T1000 (cell line): ENCODE results near the gene PES1.
A peak's percentile ranks its signal among the peaks of the same experiment; 100 is the strongest.
"Not testable (repeated sequence)": the region's sequence is repeated elsewhere in the genome, so short reads cannot be mapped to it uniquely, and the experiment has no call there.

Experiments
- DNase-seq: peaks from one replicate; lab custom pipeline; 2025; ENCODE audit warnings: mixed read lengths; lab: John Stamatoyannopoulos, UW

PES1 gene

DNA sequence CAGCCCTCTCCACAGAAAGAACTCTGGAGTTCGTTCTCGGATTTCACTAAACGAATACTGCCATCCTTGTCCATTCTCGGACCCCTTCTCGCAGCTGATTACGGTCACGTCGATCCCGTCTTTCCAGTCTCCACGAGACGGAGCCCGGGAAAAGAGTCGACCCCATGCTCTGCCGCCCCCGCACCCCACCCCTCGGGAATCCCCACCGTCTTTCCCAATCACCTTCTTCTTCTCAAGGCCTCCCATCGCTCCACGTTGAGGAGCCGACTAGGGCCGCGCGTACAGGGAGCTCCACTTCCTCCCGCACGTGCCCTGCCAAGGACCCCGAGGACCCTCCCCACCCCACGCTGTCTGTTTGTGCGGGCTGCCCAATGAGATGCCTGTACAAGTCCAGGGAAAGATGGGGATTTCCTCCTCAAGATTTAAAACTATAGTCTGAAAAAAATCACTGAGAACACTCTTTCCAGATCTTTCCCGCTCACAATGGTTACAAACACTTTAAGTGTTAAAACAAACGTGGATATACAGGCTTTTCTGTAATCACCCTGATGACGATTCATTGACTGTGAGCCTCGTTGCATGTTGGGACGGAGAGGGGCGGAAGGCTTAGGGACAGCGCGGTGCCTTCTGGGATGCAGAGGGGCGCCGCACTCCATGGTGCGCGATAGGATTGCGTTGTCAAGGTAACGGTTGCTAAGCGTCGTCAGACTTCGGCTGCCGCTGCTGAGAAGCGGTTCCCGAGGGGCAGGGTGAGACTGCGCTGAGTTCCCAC is at the start of gene PES1:
TSS of gene PES1 (minus strand) at position 323 of the 772 bp plus-strand sequence. CDS start at position 246, 77 bp downstream.
- DNase-seq, result peak; percentile 91

DNA sequence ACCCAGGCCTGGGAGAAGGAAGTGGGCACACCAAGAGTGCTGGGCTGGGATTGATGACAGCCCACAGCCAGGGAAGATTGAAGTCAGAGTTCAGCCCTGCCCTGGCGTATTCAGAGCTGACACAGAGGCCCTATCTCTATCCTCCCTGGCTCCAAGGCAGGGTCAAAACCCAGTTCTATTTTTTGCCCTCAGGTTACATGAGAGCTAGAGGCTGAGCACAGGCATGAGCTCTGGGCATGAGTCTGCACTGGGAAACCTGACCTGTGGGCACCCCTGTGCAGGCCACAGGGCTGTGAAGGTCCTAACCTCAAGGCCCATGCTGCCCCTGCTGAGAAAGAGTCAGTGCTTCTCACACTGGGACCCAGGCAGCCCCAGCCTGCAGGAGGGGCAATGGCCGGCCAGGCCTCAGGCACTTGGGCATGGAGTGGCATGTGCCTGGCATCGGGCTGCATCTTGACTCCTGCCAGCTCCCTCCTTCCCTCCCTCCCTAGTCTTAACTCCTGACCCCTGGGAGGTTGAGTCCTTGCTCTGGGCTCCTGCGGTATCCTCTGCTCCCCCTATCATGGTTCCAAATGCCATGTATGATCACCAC is 49.2 kb upstream of the PES1 start:
- DNase-seq, result no peak

DNA sequence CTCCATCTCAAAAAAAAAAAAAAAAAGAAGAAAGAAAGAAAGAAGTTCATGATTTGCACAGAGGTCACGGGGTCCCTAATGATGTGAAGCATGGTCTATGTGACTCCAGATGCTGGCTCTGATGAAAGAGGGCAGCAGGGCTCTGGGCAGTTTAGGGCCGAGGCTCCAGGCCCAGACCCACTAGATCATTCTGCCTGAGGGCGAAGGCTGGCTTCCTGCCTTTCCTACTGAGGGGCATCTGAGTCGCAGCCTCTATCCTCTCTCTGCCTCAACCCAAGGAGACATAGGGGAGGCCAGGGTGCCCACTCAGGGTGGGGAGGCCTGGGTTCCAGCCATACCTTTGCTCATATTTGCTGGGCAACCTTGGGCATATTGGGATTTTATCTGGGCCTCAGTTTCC is 48.7 kb upstream of the PES1 start:
- DNase-seq, result no peak

DNA sequence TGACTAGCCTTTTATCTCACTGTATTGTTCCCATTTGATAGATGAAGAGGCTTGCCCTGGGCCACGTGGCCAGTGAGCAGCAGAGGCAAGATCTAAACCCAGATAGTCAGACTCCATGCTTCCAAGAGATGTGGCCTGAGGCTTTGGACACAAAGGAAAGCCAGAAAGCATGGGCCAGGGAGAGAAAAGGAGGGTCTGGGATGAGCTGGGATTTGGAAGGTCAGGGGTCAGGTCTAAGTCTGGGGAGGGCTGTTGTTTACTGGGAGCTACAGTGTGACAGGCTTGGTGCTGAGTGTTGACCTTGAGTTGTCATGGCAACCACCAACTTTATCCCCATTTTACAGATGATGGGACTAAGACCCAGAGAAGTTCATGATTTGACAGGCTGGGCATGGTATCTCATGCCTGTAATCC is 46.0 kb upstream of the PES1 start:
- DNase-seq, result no peak

DNA sequence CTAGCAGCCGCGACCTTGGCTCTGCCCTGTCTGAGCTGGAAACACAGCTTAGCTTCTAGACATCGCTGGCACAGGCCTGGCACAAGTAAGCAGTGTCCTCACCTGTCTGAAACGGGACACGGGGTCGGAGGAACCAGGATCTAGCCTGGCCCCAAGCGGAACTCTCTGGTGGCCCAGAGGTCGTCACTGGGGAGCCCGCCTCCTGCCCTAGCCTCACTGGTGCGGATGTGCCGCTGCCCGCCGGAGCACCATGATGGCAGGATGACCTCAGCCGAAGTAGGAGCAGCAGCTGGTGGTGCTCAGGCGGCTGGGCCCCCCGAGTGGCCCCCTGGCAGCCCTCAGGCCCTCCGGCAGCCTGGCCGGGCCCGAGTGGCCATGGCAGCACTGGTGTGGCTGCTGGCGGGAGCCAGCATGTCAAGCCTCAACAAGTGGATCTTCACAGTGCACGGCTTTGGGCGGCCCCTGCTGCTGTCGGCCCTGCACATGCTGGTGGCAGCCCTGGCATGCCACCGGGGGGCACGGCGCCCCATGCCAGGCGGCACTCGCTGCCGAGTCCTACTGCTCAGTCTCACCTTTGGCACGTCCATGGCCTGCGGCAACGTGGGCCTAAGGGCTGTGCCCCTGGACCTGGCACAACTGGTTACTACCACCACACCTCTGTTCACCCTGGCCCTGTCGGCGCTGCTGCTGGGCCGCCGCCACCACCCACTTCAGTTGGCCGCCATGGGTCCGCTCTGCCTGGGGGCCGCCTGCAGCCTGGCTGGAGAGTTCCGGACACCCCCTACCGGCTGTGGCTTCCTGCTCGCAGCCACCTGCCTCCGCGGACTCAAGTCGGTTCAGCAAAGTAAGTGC is 44.7 kb upstream of the PES1 start:
- DNase-seq, result no peak

DNA sequence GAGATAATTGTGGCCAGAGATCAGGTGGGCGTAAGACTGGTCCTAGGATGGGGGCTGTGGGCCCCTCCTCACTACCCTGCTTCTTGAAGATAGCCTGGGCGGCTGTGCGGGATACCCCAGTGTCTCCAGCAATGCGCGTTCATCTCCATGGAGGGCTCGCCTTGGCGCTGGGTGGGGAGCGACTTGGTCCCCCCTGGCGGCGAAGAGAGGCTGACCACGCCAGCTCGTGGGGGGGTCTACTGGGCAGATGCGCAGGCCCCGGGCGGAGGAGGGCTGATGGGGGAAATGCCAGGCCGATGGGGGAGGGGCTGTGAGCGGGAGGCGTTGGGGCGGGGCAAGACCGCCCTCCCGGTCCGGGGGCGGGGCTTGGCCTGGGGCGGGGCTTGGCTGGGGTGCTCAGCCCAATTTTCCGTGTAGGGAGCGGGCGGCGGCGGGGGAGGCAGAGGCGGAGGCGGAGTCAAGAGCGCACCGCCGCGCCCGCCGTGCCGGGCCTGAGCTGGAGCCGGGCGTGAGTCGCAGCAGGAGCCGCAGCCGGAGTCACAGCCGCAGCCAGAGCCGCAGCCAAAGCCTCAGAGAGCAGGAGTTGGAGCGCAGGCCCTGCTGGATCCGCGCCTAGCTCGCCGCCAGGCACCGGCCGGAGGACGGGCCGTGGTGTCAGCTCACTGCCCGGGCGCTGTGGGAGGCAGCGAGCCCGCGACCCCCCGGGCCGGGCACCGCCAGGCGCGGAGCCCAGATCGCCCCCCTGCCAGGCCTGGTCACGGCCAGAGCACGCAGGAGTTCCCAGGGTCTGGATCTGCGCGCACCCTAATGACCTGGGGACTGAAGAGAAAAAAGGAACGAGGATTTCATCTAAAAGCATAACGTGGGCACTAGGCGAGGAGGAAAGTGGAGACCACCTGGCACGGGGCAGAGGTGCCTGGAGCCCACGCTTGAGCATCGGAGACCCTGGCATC is 43.8 kb upstream of the PES1 start, which contains the start of gene SLC35E4:
TSS of gene SLC35E4 (plus strand) at position 509 of the 953 bp plus-strand sequence. CDS start 670 bp downstream, outside the sequence.
- DNase-seq, result peak; percentile 89

DNA sequence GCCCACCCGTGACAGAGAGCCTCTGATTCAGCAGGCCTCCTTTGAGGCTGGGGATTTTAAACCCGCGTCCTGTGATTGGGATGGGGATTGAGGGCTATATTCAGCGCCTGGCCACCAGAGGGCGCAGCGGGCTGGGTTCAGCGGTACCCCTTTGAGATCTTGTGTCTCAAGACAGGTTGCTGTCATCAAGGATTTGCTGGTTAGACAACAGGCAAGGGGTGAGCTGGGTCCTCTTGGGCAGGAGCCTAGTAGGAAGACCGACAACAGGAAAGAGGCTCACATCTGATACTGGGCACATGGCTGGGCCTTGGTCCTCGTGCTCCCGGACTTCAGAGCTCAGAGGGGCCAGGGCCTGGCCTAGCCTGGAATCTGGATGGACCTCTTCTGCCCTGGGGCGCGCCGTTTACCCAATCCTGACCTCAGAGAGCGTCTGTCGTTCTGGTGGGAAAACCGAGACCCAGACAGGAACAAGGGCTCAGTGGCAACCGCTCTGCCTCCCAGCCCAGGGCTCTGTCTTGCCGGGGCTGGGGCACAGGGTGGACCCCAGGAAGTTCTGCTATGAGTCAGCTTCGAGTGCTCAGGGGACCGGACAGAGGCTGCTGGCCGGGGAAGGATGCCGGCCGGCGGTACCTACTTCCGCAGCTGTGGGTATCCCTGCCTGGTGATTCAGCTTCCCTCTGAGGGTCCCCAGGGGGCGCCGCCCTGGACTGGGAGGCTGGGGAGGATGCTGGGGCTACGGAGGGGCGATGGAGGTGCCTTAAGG is 42.9 kb upstream of the PES1 start:
- DNase-seq, result peak; percentile 80

DNA sequence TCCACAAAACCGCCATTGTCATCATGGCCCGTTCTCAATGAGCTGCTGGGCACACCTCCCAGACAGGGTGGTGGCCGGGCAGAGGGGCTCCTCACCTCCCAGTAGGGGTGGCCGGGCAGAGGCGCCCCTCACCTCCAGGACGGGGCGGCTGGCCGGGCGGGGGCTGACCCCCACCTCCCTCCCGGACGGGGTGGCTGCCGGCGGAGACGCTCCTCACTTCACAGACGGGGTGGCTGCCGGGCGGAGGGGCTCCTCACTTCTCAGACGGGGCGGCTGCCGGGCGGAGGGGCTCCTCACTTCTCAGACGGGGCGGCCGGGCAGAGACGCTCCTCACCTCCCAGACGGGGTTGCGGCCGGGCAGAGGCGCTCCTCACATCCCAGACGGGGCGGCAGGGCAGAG is 39.8 kb upstream of the PES1 start:
- DNase-seq, result not testable (repeated sequence)

DNA sequence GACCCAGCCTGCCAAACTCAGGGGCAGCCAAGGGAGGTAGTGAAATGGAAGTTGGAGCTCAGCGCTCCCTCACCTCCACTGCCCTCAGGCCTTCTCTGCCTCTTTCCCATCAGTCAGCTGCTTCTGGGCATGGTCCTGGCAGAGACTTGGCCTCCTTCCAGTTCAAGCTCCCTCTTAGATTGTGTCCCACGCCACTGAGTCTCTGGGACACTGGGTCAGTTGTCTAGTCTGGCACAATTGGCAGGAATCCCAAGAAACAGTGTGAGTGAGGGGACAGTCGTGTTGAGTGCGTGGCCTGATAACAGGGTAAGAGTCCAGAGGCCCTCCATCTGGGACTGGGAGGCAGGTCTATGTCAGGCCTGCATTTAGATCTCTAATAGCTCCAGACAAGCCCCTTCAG is 36.8 kb upstream of the PES1 start:
- no peak for DNase-seq

DNA sequence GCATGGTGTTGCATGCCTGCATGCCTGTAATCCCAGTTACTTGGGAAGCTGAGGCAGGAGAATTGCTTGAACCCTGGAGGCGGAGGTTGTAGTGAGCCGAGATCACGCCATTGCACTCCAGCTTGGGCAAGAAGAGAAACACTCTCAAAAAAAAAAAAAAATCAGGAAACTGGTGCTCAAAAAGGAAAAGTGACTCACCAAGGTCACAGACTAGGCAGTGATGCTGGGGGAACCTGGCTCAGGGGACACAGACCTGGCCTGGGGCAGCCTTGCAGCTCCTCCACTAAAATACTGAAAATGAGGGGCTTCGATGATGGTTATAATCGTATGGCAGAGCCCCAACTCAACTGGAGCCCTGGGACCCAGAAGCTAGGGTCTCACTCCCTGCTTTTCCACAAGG is 35.8 kb upstream of the PES1 start:
- no peak for DNase-seq

DNA sequence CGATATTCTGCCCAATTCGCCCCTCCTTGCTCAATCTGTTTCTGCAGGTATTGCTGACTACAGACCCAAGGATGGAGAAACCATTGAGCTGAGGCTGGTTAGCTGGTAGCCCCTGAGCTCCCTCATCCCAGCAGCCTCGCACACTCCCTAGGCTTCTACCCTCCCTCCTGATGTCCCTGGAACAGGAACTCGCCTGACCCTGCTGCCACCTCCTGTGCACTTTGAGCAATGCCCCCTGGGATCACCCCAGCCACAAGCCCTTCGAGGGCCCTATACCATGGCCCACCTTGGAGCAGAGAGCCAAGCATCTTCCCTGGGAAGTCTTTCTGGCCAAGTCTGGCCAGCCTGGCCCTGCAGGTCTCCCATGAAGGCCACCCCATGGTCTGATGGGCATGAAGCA is 34.7 kb upstream of the PES1 start:
- no peak for DNase-seq

DNA sequence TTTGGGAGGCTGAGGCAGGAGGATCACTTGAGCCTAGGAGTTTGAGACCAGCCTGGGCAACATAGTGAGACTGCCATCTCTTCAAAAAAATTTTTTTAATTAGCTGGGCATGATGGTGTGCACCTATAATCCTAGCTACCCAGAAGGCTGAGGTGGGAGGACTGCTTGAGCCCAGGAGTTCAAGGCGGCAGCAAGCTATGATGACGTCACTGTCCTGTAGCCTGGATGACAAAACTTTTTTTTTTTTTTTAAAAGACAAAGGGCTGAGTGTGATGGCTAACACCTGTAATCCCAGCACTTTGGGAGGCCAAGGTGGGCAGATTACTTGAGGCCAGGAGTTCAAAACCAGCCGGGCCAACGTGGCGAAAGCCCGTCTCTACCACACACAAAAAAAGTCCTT is 28.2 kb upstream of the PES1 start:
- DNase-seq, result not testable (repeated sequence)

DNA sequence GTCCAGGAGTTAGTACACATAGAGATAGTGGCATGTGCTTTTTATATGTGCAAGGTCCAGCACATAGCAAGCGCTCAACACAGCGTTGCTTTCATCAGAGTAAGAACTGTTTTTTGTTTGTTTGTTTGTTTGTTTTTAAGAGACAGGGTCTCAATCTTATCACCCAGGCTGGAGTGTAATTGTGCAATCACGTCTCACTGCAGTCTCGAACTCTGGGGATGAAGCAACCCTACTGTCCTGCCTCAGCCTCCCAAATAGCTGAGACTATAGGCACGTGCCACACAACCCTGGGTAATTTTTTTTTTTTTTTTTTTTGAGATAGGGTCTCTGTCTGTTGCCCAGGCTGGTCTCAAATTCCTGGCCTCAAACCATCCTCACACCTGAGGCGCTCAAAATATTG is 26.1 kb upstream of the PES1 start:
- DNase-seq, result no peak

DNA sequence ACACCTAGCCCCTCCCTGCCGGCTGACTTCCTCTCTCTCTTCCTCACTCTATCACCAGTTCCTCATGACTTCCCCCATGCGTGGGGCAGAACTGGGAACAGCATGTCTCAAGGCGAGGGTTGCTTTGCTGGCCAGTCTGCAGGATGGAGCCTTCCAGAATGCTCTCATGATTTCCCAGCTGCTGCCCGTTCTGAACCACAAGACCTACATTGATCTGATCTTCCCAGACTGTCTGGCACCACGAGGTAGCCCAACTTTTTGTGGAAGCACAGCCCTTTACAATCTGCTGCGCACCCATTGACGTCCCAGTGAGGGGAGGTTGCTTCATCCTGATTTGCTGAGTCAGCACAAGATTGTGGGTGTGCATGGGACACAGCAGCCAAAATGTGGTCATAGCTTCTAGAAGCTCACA is 23.8 kb upstream of the PES1 start:
- DNase-seq, result no peak

DNA sequence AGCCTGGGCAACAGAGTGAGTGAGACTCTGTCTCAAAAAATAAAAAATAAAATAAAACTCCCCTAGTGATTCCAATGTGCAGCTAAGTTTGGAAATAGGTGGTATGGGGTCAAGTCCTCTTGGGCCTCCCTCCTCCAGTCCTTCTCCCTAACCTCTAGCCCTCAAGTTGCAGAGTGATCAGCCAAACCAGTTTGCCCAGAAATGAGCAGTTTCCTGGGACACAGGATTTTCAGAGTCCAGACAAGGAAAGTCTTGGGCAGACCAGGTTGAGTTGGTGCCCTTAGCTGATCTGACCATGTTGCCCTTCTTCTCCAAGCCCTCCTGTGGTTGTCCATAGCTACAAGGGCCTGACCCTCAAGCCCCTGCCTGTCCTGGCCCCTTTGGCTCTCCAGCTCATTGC is 23.2 kb upstream of the PES1 start:
- no peak for DNase-seq

DNA sequence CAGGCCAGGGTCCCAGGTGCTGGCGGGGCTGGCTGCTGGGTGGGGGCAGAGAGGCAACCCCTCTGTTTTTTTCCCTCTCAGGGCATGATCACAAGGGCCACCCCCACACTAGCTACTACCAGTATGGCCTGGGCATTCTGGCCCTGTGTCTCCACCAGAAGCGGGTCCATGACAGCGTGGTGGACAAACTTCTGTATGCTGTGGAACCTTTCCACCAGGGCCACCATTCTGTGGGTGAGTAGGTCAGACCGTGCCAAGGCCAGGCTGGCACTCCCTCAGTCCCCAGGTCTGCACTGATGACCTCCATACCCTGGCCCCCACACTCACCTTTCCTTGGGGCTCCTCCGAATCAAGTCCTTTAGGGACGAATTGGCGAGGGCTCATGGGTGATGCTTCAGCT is 22.6 kb upstream of the PES1 start:
- DNase-seq, result no peak

DNA sequence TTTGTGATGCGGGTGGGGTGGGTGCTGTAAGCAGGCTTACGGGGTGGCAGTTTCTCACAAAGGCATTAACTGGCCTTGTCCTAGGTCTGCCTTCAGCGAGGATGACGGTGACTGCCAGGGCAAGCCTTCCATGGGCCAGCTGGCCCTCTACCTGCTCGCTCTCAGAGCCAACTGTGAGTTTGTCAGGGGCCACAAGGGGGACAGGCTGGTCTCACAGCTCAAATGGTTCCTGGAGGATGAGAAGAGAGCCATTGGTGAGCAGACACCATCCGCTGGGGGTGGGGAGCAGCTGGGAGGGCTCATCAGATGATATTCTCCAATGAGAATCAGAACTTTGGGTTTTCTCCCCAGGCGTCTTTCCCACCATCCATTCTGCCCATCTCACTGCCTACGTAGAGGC is 21.1 kb upstream of the PES1 start:
- no peak for DNase-seq

DNA sequence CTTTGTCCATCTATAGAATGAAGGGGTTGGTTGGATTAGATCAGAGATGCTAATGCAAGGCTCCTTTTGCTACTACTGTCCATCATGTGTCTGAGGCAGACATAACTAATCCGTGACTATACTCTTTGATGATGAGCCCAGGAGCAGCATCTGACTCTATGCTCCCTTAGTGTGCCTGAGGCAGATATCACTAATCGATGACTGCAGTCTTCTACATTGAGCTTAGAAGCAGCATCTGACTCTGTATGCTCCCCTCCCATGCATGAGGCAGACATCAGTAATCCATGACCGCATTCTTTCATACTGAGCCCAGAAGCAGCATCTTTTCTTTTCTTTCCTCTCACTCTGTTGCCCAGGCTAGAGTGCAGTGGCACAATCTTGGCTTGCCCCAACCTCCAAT is 19.5 kb upstream of the PES1 start:
- no peak for DNase-seq

DNA sequence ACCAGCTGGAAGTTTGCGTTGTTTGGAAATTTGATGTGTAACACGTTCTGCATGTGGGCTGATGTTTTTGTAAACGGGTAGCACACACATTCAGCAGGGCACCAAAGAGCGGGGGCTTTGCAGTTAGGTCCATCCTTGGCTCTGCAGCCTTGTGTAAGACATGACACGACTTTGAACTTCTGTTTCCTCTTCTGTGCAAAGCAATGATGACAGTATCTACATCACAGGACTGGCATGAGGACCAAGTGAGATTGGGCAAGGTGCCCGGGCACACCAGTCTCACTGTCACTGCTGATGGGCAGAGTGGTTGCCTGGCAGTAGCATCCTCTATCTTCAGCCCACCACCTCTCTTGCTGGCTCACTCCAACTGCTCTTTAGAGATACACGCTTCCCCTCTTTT is 18.6 kb upstream of the PES1 start:
- no peak for DNase-seq

DNA sequence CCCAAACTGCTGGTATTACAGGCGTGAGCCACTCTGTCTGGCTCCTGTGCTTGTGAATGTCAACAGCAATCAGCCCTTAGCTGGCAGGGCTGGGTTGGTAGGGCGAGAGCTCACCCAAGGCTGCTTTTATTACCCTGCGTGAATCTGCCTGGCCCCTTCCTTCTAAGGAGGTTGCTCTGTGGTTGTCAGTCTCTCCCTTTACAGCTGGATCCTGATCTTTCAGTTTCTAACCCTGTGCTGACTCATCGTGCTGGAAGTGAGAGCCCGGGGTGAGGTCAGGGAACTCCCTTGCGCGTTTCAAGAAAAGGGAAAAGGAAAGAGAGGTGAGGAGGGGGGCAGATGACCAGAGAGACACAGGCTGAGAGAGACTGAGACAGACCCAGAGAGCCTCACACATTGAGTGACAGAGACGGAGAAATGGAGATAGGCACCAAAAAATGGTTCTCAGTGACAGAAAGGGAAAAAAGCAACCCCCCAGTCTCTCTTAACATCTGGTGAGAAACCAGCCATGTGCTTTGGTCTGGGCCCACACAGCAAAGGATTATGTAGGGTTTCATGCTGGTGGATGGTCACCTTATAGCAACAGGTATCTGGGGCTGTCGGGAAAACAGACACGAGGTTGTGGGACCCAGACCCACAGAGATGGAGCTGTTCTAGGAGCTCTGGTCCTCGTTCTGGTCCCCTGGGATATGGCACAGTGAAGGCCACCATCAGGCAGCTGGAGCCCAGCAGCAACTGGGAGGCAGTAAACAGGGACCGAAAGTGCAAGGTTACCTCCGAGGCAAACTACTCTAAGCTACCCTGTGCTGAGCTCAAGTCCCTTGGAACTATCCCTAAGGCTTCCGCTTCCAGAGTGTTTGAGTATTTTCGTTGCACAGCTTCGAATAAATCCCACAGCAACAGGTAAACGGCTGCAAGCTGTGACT is 17.8 kb upstream of the PES1 start:
- DNase-seq, result peak; percentile 34
